D341Med (cell line): ENCODE results near the gene NRTN.
"Not testable (repeated sequence)": the region's sequence is repeated elsewhere in the genome, so short reads cannot be mapped to it uniquely, and the experiment has no call there.

Source experiments
- DNase-seq: peaks from one replicate; pipeline ENCODE4 v3.0.0; 2012; ENCODE audit warnings: low spot score

NRTN gene

GRCh38 chr19:5804516-5805461 lies at the start of gene NRTN:
TSS of gene NRTN (plus strand) at chr19:5805067. CDS start at chr19:5824166, 19,099 bp downstream.
- DNase-seq = peak; percentile 89

DNA sequence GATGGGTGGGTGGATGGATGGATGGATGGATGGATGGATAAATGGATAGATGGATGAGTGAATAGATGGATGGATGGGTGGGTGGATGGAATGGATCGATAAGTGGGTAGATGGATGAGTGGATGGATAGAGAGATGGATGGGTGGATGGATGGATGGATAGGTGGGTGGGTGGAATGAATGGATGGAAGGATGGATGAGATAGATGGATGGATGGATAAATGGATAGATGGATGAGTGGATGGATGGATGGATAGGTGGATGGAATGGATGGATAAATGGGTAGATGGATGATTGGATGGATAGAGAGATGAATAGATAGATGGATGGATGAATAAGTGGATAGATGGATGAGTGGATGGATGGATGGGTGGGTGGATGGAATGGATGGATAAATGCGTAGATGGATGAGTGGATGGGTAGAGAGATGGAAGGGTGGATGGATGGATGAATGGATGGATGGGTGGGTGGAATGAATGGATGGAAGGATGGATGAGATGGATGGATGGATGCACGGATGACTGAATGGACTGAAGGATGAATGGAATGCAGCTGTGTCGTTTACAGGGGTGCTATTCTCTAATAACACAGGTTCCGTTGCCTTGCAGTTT lies 42.2 kb upstream of the NRTN start:
- DNase-seq = no peak

DNA sequence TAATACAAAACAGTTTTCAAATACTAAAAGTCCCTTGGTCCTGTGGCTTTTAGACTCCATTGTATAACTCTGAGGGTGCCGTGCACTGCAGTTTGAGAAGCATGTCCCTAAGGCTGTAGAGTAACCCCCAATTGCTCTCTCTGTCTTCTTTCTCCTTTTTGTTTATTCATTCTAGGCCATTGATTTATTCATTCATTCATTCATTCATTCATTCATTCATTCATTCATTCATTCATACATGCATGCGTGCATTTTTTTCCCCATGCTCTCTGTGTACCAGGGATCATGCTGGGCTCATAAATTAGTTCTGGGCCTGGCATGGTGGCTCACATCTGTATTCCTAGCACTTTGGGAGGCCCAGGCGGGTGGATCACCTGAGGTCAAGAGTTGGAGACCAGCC lies 39.6 kb upstream of the NRTN start:
- DNase-seq = no peak

GRCh38 chr19:5767949-5768348 lies 36.9 kb upstream of the NRTN start:
- DNase-seq = no peak

- no peak for DNase-seq
Observed at GRCh38 chr19:5772416-5772815, 32.5 kb upstream of the NRTN start.

DNA sequence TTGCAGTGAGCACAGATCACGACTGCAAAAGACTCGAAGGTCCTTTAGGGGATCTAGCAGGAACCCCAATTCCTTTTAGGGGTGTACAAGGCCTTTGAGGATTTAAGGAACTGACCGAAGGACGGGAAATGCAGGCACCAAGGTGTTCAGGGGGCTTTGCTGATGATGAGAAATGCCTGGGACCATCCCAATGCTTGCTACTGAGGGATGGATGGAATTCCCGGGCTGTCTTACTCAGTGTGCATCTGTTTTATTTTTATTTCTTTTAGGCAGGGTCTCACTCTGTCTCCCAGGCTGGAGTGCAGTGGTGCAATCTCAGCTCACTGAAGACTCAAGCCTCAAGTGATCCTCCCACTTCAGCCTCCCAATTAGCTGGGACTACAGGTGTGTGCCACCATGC lies 31.6 kb upstream of the NRTN start:
- no peak for DNase-seq

GRCh38 chr19:5774921-5775320 lies 29.9 kb upstream of the NRTN start:
- DNase-seq = no peak

DNA sequence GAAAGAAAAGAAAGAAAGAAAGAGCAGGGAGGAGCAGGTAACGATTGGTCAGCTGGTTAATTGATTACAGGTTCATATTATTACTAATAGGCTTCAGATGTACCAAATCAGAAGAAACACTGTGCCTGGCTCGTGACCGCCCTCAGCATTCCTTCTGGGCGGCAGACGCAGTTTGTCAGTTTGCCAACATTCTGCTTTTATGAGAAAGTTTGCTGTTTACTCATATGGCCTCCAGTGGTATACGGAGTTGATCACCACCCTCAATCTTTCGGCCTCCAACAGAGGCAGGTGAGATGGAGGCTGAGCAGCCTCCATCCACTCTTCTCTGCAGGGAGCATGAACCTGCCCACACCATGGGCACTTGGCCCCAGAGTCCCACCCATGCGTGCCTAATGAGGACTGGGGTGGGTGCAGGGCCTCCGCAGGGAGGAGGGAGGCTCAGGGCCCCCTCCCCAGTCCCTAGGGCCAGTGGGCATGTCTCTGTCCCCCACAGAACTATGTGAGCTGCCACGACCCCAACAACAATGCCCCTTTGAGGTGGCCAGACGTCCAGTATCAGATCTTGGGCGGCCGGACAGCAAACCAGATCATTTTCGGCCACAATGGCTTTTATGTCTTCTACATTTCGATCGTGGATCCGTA lies 29.1 kb upstream of the NRTN start:
- DNase-seq = no peak

DNA sequence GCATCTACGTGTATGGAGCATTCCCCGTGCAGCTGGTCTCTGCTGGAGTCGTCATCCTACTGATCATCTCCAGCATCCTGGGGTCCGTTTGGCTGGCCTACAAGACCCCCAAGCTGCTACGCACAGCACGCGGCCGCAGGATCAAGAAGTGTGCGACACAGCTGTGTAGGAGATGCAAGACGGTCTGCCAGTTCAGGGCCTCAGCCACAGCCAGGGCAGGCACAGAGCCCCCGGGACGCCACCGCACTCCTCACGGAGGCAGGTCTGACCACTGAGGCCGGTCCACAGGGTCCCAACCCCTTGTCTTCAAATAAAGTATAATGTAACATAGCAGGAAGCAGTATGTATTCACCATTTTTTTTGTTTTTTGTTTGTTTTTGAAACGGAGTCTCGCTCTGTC lies 26.5 kb upstream of the NRTN start:
- no peak for DNase-seq

DNA sequence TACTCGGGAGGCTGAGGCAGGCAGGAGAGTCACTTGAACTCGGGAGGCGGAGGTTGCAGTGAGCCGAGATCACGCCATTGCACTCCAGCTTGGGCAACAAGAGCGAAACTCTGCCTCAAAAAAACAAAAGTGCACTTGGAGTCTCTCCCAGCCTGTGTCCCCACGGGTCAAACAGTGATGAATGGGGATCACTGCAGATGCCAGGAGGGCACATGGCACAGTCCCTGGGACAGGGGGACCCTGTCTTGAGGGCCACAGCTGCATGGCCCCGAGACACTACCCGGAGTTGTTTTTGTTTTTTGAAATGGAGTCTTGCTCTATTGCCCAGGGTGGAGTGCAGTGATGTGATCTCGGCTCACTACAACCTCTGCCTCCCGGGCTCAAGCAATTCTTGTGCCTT lies 24.0 kb upstream of the NRTN start:
- DNase-seq = not testable (repeated sequence)

DNA sequence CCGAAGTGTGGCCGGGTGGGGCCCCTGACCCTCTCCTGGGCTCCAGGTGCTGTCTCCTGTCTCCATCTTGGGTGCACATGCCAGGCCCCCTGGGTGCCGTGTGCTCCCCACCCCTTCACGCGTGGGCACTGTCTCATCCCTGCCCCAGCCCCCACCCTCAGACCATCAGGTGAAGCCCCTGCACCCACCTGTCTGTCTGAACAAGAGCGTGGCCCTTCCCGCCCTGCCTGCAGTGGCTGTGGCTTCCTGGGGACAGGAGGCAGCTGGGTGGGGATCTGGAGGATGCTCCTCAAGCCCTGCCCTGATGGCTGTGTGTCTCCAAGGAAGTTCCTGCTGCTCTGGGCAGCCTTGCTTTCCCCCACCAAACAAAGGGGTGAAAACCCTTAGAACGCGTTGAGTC lies 22.5 kb upstream of the NRTN start:
- DNase-seq = no peak

DNA sequence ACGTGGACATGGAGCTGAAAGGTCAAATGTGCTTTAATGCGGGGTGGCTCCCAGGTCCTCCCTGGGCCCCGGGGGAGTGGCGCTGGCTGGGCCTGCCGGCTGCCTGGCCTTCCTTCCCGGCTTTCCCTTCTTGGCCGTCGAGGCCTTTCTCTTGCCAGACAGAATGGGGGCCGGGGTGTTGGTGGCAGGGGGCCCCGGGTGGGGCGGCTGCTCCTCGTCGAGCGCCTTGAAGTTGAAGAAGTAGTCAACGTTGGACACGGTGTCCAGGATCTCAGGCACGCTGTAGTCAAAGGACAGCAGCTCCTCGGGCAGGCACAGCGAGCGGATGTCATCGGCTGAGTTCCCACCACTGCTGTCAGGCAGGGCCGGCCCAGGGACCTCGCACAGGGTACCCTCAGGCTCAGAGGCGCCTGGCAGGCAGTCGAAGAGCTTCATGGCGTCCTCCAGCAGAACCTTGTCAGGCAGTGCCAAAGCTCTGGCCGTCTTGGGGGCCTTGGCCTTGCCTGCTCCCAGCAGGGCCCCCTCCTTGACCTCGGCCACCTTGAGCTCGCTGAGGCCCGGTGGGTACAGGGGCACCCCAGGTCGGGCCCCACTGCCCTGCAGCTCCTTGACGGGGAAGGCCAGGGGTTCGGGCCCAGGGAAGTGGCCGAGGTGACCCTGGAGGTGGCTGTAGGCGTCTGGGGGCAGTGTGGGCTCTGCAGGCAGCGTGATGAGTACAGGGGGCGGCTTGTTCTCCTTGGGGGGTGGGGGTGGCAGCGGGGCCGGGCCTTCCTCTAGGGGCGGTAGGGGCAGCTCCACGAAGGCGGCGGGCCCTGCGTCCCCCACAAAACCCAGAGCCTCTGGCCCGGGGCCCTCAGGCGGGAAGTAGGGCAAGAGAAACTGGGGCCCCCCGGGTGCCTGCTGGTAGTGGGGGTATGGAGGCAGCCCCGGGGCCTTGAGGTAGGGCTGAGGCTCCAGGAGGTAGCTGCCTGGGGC lies 21.6 kb upstream of the NRTN start:
- no peak for DNase-seq

GRCh38 chr19:5784581-5785147 lies 20.2 kb upstream of the NRTN start, which contains the start of gene PRR22:
TSS of gene PRR22 (minus strand) at chr19:5784746. CDS start at chr19:5784660, 86 bp downstream.
- no peak for DNase-seq

GRCh38 chr19:5785423-5785822 lies 19.4 kb upstream of the NRTN start:
- DNase-seq = no peak

DNA sequence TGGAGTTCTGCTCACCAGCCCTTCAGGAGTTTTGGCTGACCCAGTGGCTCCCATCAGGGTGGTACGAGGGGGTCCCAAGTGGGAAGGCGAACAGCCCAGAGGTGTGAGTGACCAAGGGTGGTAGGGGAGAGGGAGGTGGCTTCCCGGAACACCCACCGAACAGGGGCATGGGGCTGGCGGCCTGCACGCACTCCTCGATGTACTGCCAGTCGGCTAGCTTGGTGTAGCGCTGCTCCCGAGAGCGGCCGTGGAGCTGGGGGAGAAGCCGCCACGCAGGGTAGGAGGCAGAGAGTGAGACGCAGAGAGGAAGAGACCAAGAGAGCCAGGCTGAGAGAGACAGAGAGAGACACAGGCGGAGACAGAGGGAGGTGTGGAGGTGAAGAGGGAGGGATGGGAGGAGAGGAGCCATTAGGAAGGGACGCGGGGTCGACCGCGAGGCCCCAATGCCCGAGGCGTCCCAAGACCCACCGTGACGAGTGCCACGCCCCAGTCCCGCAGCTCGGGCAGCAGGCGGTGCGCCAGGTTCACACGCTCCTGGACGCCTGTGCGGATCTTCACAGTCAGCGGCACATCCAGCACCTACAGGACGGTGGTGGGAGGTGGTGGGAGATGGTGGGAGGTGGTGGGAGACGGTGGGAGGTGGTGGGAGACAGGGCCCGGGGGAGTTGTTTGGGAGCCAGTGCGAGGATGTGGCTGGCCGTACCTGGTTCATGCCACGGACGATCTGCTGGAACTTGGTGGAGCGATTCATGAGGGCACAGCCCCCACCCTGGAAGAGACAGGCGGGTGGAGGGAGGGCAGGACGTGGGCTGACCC lies 18.1 kb upstream of the NRTN start:
- no peak for DNase-seq

DNA sequence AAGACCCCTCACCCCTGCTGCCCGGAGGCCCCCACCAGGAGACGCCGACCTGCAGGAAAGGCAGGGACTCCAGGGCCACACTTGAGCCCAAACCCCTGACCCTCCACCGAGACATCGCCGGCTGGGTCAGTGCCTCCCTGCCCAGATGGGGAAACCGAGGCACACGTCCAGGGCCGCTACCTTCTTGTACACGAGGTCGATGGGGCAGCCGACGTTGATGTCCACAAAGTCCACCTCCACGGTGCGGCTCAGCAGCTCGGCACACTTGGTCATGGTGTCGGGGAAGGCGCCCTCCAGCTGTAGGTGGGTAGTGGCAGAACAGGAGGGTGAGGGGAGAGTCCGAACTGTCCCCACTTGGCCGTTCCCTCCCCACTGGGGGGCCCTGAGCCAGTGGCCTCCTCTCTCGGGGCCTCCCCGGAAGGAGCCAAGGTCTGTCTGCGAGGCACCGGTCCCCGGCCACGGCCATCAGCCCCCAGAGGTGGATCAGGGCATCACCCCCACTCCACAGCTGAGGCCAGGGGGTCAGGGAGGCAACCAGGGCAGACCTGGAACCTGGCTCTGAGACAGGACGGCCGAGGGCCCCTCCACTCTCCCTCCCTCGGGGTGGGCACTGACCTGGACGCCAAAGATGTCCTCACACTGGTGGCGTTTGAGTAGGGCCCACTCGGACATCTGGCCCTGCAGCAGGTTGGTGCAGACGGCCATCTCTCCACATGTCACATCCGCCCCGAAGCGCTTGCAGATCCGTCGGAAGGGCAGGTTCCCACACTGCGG lies 17.3 kb upstream of the NRTN start:
- DNase-seq = no peak

GRCh38 chr19:5788422-5788821 lies 16.4 kb upstream of the NRTN start:
- no peak for DNase-seq

DNA sequence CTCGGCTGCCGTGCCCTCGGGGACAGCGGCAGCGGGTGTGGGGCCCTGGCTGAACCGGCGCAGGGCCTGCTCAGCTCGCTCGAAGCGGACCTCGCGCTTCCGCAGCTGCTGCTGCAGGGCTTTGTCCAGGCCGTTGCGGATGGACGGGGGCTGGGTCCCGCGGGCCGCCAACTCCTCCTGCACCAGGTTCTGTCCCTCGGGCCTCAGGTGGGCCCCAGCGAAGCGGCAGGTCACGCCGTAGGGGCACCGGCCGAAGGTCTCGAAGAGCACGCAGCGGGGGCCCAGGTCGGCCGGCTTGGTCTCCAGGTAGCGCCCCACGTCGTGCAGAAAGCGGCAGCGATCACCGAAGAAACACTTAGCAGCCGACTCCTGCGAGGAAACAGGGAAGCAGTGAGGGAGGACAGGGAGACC lies 15.5 kb upstream of the NRTN start:
- no peak for DNase-seq

DNA sequence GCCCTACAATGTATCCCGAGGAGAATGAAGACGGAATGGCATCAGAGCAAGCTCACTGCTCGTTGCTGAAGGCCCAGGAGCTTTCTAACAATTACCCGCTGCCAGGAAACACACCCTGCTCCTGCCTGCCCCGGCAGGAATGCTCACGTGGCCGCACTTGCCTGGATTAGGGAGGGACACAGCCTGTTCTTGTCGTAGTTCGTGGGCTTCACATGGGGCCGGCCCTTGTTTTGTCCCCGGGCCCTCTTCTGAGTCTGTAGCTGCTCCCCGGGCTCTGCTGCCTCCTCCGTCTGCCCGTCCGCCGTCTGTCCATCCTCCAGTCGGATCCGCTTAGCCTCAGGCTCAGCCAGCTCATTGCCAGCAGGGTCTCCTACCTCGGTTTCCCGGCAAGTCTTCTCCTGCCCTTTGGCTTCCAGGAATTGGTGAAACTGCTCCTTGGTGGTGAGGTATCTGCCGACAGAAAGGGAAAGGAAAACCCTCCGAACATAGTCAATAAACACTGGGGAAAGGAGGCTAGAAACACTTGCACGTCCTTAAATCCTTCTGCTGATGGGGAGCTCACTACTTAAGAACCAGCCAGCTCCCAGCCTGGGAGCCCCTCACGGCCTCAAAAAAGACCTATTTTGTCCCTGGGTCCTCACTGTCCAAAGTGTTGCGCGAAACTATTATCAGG lies 14.8 kb upstream of the NRTN start:
- DNase-seq = no peak
